ENCODE data around the gene TBPL1.

DNA sequence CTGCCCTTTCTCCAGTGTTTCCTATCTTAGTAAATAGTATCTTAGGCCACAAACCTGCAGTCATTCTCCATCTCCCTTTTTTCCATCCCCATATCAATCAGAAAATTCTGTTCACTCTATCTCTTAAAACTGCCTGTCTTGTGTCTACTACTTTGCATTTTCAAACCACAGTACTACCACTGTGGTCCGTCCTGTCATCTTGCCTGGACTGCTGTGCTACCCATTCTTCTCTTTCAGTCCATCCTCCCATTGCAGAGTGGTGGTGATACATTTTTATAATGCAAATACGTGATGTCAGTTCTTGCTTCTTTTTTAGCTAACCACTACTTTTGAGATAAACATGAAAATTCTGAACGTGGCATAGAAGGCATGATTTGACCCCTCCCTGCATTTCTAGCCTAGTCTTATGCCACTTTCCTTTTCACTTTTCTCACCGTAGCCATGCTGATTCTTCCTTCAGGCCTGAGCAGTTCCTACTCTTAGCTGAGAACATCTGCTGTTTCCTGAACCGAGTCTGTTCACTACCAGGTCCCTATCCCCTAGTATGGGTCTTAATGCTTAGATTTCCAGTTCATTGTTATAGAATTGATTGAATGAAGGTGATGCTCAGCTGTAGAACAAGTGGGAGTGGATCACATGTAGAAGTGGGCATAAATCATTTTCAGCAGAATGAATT is 13.8 kb downstream of the TBPL1 start:
- TF ChIP-seq, protein P1, sequence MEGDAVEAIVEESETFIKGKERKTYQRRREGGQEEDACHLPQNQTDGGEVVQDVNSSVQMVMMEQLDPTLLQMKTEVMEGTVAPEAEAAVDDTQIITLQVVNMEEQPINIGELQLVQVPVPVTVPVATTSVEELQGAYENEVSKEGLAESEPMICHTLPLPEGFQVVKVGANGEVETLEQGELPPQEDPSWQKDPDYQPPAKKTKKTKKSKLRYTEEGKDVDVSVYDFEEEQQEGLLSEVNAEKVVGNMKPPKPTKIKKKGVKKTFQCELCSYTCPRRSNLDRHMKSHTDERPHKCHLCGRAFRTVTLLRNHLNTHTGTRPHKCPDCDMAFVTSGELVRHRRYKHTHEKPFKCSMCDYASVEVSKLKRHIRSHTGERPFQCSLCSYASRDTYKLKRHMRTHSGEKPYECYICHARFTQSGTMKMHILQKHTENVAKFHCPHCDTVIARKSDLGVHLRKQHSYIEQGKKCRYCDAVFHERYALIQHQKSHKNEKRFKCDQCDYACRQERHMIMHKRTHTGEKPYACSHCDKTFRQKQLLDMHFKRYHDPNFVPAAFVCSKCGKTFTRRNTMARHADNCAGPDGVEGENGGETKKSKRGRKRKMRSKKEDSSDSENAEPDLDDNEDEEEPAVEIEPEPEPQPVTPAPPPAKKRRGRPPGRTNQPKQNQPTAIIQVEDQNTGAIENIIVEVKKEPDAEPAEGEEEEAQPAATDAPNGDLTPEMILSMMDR (IDR thresholded peaks at IDR 0.05), result no peak
- TF ChIP-seq POLR2A (IDR thresholded peaks at IDR 0.05), result no peak
